ENCODE measurements around the gene RESF1.
A peak's percentile ranks its signal among the peaks of the same experiment; 100 is the strongest.

The RESF1 gene, protein sequence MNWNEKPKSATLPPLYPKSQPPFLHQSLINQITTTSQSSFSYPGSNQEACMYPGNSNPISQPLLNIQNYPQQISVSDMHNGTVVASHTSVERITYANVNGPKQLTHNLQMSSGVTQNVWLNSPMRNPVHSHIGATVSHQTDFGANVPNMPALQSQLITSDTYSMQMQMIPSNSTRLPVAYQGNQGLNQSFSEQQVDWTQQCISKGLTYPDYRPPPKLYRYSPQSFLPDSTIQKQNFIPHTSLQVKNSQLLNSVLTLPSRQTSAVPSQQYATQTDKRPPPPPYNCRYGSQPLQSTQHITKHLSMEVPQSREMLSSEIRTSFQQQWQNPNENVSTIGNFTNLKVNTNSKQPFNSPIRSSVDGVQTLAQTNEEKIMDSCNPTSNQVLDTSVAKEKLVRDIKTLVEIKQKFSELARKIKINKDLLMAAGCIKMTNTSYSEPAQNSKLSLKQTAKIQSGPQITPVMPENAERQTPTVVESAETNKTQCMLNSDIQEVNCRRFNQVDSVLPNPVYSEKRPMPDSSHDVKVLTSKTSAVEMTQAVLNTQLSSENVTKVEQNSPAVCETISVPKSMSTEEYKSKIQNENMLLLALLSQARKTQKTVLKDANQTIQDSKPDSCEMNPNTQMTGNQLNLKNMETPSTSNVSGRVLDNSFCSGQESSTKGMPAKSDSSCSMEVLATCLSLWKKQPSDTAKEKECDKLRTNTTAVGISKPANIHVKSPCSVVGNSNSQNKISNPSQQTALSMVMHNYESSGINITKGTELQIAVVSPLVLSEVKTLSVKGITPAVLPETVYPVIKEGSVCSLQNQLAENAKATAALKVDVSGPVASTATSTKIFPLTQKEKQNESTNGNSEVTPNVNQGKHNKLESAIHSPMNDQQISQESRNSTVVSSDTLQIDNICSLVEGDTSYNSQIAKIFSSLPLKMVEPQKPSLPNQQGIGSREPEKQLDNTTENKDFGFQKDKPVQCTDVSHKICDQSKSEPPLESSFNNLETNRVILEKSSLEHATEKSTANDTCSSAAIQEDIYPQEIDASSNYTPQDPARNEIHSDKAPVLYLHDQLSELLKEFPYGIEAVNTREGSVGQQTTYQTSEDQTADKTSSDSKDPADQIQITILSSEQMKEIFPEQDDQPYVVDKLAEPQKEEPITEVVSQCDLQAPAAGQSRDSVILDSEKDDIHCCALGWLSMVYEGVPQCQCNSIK (N-terminal part only)

DNA sequence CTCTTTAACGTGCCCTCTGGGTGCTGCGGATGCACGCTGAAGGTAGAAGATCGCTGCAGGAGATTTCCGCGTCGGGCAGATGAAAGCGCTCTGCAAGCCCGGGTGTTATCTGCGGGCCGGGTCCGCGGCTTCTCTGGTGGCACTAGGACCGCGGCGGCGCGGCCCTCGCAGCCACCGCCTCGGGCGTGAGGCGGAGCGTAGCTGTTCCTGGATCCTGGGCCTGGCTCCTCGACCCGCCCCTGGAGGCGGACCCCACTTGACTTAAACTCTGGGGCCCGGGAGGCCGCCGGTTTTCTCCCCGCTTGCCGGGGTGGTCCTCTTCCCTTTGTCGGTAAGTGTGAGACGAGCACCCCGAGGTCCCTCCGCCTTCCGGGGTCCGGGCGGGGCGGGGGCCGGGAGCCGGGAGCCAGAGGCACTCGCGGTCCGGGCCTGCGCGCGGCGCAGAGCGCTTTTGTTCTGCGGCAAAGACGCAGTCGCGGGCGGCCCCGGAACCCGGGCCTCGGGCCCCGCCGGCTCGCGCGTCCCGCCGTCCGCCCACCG is at the start of gene RESF1:
RESF1 (plus strand) TSS at position 255 of the 540 bp plus-strand sequence. CDS start 21,541 bp downstream, outside the sequence.
- peak; percentile 75 for DNase-seq (ENCODE audit: low read depth)
- peak within 1 kb of the TSS; percentile 75 for H3K4me3 ChIP-seq (ENCODE audit: low read depth, low read length)
- TF ChIP-seq, protein P1, sequence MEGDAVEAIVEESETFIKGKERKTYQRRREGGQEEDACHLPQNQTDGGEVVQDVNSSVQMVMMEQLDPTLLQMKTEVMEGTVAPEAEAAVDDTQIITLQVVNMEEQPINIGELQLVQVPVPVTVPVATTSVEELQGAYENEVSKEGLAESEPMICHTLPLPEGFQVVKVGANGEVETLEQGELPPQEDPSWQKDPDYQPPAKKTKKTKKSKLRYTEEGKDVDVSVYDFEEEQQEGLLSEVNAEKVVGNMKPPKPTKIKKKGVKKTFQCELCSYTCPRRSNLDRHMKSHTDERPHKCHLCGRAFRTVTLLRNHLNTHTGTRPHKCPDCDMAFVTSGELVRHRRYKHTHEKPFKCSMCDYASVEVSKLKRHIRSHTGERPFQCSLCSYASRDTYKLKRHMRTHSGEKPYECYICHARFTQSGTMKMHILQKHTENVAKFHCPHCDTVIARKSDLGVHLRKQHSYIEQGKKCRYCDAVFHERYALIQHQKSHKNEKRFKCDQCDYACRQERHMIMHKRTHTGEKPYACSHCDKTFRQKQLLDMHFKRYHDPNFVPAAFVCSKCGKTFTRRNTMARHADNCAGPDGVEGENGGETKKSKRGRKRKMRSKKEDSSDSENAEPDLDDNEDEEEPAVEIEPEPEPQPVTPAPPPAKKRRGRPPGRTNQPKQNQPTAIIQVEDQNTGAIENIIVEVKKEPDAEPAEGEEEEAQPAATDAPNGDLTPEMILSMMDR (IDR thresholded peaks at IDR 0.05; ENCODE audit: control insufficient read depth, extremely low read depth, insufficient read depth): no peak

DNA sequence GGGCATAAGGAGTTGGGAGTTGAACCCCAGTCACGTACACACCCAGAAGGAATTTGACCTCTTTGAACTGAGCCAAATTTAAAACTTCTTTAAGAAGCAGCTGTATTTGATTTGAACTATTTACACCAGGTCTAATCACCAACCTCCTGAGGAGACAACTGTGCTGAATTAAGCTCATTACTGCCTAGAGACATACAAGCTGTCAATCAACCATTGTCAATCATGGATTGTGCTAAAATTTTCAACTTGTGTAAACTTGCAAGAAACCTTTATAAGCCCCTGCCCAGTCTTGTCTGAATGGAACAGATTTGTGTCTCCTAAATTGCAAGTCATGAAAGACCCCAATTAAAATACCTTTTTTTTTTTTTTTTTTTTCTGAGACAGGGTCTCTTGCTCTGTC is 44.3 kb upstream of the RESF1 start:
- TF ChIP-seq, protein P1 (IDR thresholded peaks at IDR 0.05; ENCODE audit: control insufficient read depth, extremely low read depth, insufficient read depth): no peak
- H3K4me3 ChIP-seq (ENCODE audit: low read depth, low read length): no peak overlapping the region
- no peak for DNase-seq (ENCODE audit: low read depth)

DNA sequence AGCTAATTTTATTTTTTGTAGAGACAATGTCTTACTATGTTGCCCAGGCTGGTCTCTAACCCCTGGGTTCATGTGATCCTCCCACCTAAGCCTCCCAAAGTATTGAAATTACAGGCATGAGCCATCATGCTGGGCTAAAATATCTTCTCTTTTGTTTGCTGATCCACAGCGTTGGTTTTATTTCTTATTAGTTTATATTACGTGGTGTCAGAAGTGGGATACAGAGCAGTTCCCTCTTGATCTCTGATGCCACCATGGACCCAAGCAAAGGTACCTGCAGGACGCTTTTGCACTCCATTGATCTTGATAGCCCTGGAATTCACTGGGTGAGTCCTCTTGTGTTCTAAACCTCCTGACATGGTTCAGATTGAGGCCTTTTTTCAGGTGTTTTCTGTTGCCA is 43.8 kb upstream of the RESF1 start:
- TF ChIP-seq, protein P1 (IDR thresholded peaks at IDR 0.05; ENCODE audit: control insufficient read depth, extremely low read depth, insufficient read depth): no peak
- DNase-seq (ENCODE audit: low read depth): no peak
- H3K4me3 ChIP-seq (ENCODE audit: low read depth, low read length): no peak overlapping the region

DNA sequence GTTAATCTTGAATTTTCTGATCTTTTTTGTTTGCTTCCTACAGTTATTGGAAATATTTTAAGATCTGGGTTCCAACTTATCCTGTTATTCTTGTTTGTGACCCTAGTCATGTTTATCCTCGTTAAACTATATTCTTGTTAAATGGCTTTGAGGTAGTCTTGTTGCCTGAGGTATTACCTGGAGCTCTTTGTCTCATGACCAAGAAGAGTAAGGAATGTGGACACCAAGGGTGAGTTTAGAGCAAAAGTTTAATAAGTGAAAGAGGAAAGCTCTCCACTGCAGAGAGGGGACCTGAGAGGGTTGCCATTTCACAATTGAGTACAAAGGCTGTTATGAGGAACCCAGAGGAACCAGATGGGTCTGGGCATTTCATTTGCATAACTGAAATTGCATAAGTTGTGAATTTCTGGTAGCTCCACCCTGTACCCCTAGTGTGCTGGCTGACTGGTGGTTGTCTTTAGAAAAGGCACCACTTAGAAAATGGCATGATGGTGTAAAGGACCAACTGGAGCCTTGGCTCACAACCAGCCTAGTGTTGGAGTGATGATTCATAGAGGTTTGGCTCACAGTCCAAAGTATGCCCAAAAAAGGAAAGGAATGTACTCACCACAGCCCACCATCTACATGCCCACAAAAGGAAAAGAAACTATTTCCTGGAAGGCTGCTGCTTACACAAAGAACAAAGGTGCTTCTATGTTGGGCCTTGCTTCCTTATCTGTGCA is 36.7 kb upstream of the RESF1 start:
- TF ChIP-seq, protein P1 (IDR thresholded peaks at IDR 0.05; ENCODE audit: control insufficient read depth, extremely low read depth, insufficient read depth): no peak
- DNase-seq (ENCODE audit: low read depth): no peak
- H3K4me3 ChIP-seq (ENCODE audit: low read depth, low read length): no peak overlapping the region

DNA sequence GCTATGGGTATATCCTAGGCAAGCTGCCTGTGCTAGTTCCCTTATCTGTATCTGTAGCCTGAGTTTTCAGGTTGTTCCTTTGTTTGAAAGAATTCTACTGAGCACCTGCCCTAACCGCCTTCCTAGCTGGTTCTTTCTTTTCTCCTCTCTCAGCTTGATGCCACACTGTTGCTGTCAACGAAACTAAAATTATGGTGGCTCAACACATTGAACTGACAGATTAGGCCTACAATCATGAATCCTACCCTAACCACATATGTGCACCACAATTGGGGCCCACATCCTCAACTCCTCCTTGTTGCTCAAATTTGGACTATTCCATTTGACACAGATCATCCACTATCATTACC is 36.2 kb upstream of the RESF1 start:
- H3K4me3 ChIP-seq (ENCODE audit: low read depth, low read length): no peak overlapping the region
- TF ChIP-seq, protein P1 (IDR thresholded peaks at IDR 0.05; ENCODE audit: control insufficient read depth, extremely low read depth, insufficient read depth): no peak
- no peak for DNase-seq (ENCODE audit: low read depth)

Data from LNCaP clone FGC (cell line).